Left lung (tissue), 10 donors: ENCODE data around the gene CDC45. TPM values are rescaled to one million over a fixed set of nuclear protein-coding genes. Genes with fewer than 3 reads are reported as not detected.
A peak's percentile ranks its signal among the peaks of the same experiment; 100 is the strongest.

Experiments
- ATAC-seq: fragments of 200-7000 bp; cut with Tn5 transposase; one replicate; pipeline ENCODE4 v1.9.1; 2020; ENCODE audit warnings: moderate library complexity
- DNase-seq, 4 donors: peaks; one replicate each; pipeline ENCODE4 v3.0.0-alpha.2; 2013 to 2020
- H3K27ac ChIP-seq, 2 donors: fragments of 200-600 bp; sonication (generic) in 1 of 2; one replicate each; pipeline versions ENCODE4 v1.5.0 to v1.8.0; 2020 to 2021
- H3K27me3 ChIP-seq, 2 donors: fragments of 200-600 bp; sonication (generic) in 1 of 2; one replicate each; pipeline versions ENCODE4 v1.5.0 to v1.8.0; 2020 to 2021
- H3K36me3 ChIP-seq, 2 donors: fragments of 200-600 bp; sonication (generic) in 1 of 2; one replicate each; pipeline versions ENCODE4 v1.5.0 to v1.8.0; 2020 to 2021
- H3K4me1 ChIP-seq, 2 donors: fragments of 200-600 bp; one replicate each; pipeline ENCODE4 v1.8.0; 2021
- H3K4me3 ChIP-seq, 2 donors: fragments of 200-600 bp; sonication (generic) in 1 of 2; one replicate each; pipeline versions ENCODE4 v1.5.0 to v1.8.0; 2020 to 2021; ENCODE audit warnings: mild to moderate bottlenecking in 1 of 2
- H3K9me3 ChIP-seq, 2 donors: fragments of 200-600 bp; sonication (generic) in 1 of 2; one replicate each; pipeline versions ENCODE4 v1.5.0 to v1.8.0; 2020 to 2021
- CTCF ChIP-seq, 2 donors: fragments of 200-600 bp; sonication (generic) in 1 of 2; IDR thresholded peaks; one replicate each; pipeline versions ENCODE4 v1.5.0 to v1.8.0; 2021; ENCODE audit warnings: antibody characterized with exemption in 2 of 2
- intact Hi-C, 2 donors: fragments of 100-400 bp; cut with DNase I; formaldehyde crosslinking; loops; one replicate each; pipeline versions ENCODE4 v1.11.2 to v1.14.2; 2022
- polyA plus RNA-seq, 6 donors: library from polyadenylated mRNA; unstranded; fragments of 120-200 nt; gene quantifications; one replicate each; pipeline ENCODE4 v1.2.1, GENCODE V29; 2013; ENCODE audit not compliant: insufficient read length in 6 of 6
- total RNA-seq, 2 donors: library from RNA; stranded (reverse); fragmentation: NEBNext Ultra II Directional; extraction: Animal tissue kit (Norgen Biotek cat#: 25700); gene quantifications; one replicate each; pipeline ENCODE4 v1.2.1, GENCODE V29; 2021
- donor health status: DM: no; HTN: yes; CAD: no.
- donor health status: DM: no; HTN: no; CAD: no.

CDC45 gene
- total and polyA plus RNA-seq, 8 donors, result 6.5 to 23.2 (median 16.2) TPM

- no peaks in the 10 kb centered on the region for H3K9me3 ChIP-seq
- H3K36me3 ChIP-seq, result peaks cover 0 to 22% of the 10 kb centered on the region in 2 donors
- H3K27ac ChIP-seq, result peak overlapping the region; percentile 95 to 98
- peak in 1 of 4 donors; percentile 10 for DNase-seq
- peaks cover 18 to 36% of the 10 kb centered on the region in 2 donors for H3K4me1 ChIP-seq
- intact Hi-C loops, result no loop called here
- H3K4me3 ChIP-seq, result peak overlapping the region; percentile 79
- no peak for TF ChIP-seq CTCF (IDR thresholded peaks at IDR 0.05)
- ATAC-seq, result no peak
- H3K27me3 ChIP-seq, result no peaks in the 10 kb centered on the region
Measured at GRCh38 chr22:19478045-19478900, 1.4 kb upstream of the CDC45 start.

- peak; percentile 81 for ATAC-seq
- peaks cover 0 to 15% of the 10 kb centered on the region in 2 donors for H3K36me3 ChIP-seq
- peaks cover 18 to 36% of the 10 kb centered on the region in 2 donors for H3K4me1 ChIP-seq
- H3K4me3 ChIP-seq, result peak within 1 kb of the TSS; percentile 79
- TF ChIP-seq CTCF (IDR thresholded peaks at IDR 0.05), result no peak
- no peaks in the 10 kb centered on the region for H3K27me3 ChIP-seq
- DNase-seq, result peak in 3 of 4 donors; percentile 82 to 94 (median 83)
- intact Hi-C loops, result no loop called here
- H3K27ac ChIP-seq, result peak within 1 kb of the TSS; percentile 95 to 98
- H3K9me3 ChIP-seq, result no peaks in the 10 kb centered on the region
Measured at GRCh38 chr22:19478901-19479354, 792 bp upstream of the CDC45 start, which contains the start of gene UFD1. Gene UFD1 (minus strand): TSS chr22:19479193. CDS start chr22:19479085, 108 bp downstream.

DNA sequence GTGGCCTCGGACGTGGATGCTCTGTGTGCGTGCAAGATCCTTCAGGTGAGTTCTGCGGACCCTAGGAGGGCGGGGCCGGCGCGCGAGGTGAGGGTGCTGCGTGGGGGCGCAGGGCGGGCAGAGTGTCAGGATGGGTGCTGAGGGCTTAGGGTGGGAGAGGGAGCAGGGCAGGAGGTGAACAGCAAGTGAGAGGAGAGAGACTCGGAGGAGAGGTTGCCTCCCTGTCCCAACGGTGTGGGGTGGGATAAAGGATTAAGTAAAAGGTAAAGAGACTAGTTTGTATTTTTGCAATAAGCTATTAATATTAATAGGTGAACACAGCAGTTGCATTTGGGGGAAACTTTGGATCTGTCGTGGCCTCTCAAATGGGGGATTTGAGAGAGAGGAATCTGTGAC lies 451 bp downstream of the CDC45 start:
- H3K27me3 ChIP-seq, result no peaks in the 10 kb centered on the region
- TF ChIP-seq CTCF (IDR thresholded peaks at IDR 0.05), result no peak
- H3K4me1 ChIP-seq, result peaks cover 18 to 36% of the 10 kb centered on the region in 2 donors
- no peak overlapping the region for H3K27ac ChIP-seq
- H3K4me3 ChIP-seq, result peak overlapping the region; percentile 31 to 79
- DNase-seq, result no peak
- H3K9me3 ChIP-seq, result no peaks in the 10 kb centered on the region
- H3K36me3 ChIP-seq, result peaks cover 0 to 3% of the 10 kb centered on the region in 2 donors
- intact Hi-C loops, result no loop called here
- no peak for ATAC-seq

DNA sequence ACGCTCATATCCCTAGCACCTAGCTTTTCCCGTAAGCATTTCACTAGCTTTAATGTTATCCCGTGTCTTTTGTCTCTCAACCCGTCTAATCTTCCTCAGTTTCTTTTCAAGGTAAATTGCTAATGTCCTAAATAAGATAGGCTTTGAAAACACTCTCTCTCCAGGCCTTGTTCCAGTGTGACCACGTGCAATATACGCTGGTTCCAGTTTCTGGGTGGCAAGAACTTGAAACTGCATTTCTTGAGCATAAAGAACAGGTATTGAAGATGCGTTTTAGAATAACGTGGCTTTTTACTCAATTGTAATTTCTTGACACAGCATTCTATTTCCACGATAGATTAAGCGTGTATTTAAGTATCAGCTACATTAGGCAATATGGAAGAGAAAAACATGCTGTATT lies 1.1 kb downstream of the CDC45 start:
- intact Hi-C loops, result no loop called here
- H3K27ac ChIP-seq, result no peak overlapping the region
- no peaks in the 10 kb centered on the region for H3K27me3 ChIP-seq
- DNase-seq (no peak), ATAC-seq (no peak)
- H3K4me3 ChIP-seq, result peak overlapping the region in 1 of 2 donors; percentile 79
- no peak for TF ChIP-seq CTCF (IDR thresholded peaks at IDR 0.05)
- H3K4me1 ChIP-seq, result peaks cover 18 to 36% of the 10 kb centered on the region in 2 donors
- peaks cover 0 to 4% of the 10 kb centered on the region in 2 donors for H3K36me3 ChIP-seq
- H3K9me3 ChIP-seq, result no peaks in the 10 kb centered on the region

DNA sequence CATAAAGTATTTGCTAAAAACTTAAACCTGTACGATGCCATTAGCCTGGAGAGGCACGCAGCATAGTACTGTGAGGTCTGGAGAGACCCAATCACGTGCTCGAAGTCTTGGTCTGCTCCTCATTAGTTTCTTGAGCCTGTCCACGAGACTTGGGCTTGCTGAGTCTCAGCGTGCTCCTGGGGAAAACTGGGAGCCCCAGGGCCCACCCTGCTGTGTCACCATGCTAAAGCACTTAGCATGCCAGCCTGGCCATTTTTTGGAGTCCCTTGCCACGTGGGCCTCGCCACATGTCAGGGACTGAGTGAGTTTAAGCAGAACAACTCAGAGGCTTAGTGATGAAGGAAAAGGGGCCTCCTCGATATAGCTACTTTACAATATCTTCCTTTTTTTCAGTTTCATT lies 2.6 kb downstream of the CDC45 start:
- Histone ChIP-seq H3K4me1 (peaks cover 11 to 21% of the 10 kb centered on the region in 2 donors), H3K27me3 (no peaks in the 10 kb centered on the region), H3K27ac (no peak overlapping the region), H3K4me3 (no peak overlapping the region), H3K9me3 (no peaks in the 10 kb centered on the region), H3K36me3 (peaks cover 0 to 4% of the 10 kb centered on the region in 2 donors)
- DNase-seq, result no peak
- intact Hi-C loops, result no loop called here
- ATAC-seq, result no peak
- TF ChIP-seq CTCF (IDR thresholded peaks at IDR 0.05), result no peak
